H1 (cell line): ENCODE results near the gene ZDHHC8. TPM values are rescaled to one million over a fixed set of nuclear protein-coding genes. Genes with fewer than 3 reads are reported as not detected.

Source experiments
- CTCF ChIA-PET: fragments of 300-600 bp; sonication (Branson Sonifier 250); formaldehyde crosslinking; loops from one replicate; lab custom pipeline; 2021; ENCODE audit not compliant: partially characterized antibody; lab: Charles Lee
- POLR2A ChIA-PET: fragments of 300-600 bp; sonication (Branson Sonifier 250); formaldehyde crosslinking; loops from one replicate; lab custom pipeline; 2021; ENCODE audit warnings: inconsistent platforms; ENCODE audit not compliant: partially characterized antibody; lab: Charles Lee
- DNase-seq, 2 experiments: peaks; one replicate each; pipeline versions ENCODE4 v3.0.0 to v3.0.0-alpha.2; 2010 to 2022; ENCODE audit warnings: low spot score in 2 of 2, low read depth in 1 of 2, mixed read lengths in 1 of 2
- FAIRE-seq: peaks from 2 replicates; lab custom pipeline; 2011; peaks lifted over from hg19 to GRCh38; lab: Jason Lieb, UNC
- H2AFZ ChIP-seq: 2 replicates; pipeline ENCODE4 v1.8.1; 2012; ENCODE audit warnings: low read length, inconsistent platforms
- H2AK5ac ChIP-seq: 2 replicates; pipeline ENCODE4 v1.6.1; 2013; ENCODE audit warnings: low read depth, low read length
- H2BK120ac ChIP-seq: replicated peaks from 2 replicates; pipeline ENCODE3; 2013; ENCODE audit warnings: low read depth, low read length, inconsistent platforms
- H2BK12ac ChIP-seq: 2 replicates; pipeline ENCODE4 v1.6.1; 2013; ENCODE audit warnings: low read depth, low read length
- H2BK15ac ChIP-seq: 2 replicates; pipeline ENCODE4 v1.6.1; 2013; ENCODE audit warnings: low read length
- H2BK20ac ChIP-seq: 2 replicates; pipeline ENCODE4 v1.6.1; 2013; ENCODE audit warnings: low read length
- H2BK5ac ChIP-seq: 2 replicates; pipeline ENCODE4 v1.6.1; 2013; ENCODE audit warnings: low read depth, low read length
- H3K14ac ChIP-seq: 2 replicates; pipeline ENCODE4 v1.6.1; 2013; ENCODE audit warnings: inconsistent platforms; ENCODE audit not compliant: insufficient read length
- H3K18ac ChIP-seq: 2 replicates; pipeline ENCODE4 v1.6.1; 2013; ENCODE audit warnings: low read length; ENCODE audit errors: extremely low read depth
- H3K23ac ChIP-seq: 2 replicates; pipeline ENCODE4 v1.6.1; 2013; ENCODE audit warnings: inconsistent platforms; ENCODE audit not compliant: insufficient read length
- H3K23me2 ChIP-seq: 2 replicates; pipeline ENCODE4 v1.6.1; 2013; ENCODE audit warnings: low read depth, low read length
- H3K27ac ChIP-seq: 2 replicates; pipeline ENCODE4 v1.6.1; 2011; ENCODE audit warnings: low read depth, low read length, inconsistent platforms
- H3K27me3 ChIP-seq, 4 experiments: replicated peaks in 1 of 4; 1 replicate in 1 of 4; 2 replicates in 3 of 4; pipeline versions ENCODE4 v1.6.1 to v1.8.1; 2011 to 2013; ENCODE audit warnings: low read length in 3 of 4, mild to moderate bottlenecking in 3 of 4, inconsistent platforms in 2 of 4, mixed read lengths in 2 of 4, moderate library complexity in 1 of 4; ENCODE audit not compliant: control insufficient read depth in 3 of 4, insufficient read depth in 3 of 4; ENCODE audit errors: extremely low read depth in 1 of 4
- H3K36me3 ChIP-seq, 4 experiments: 2 replicates each; pipeline versions ENCODE4 v1.6.1 to v1.8.1; 2011 to 2013; ENCODE audit warnings: mild to moderate bottlenecking in 4 of 4, low read length in 3 of 4, moderate library complexity in 2 of 4, control low read depth in 1 of 4, inconsistent platforms in 1 of 4; ENCODE audit not compliant: insufficient read depth in 4 of 4, control insufficient read depth in 2 of 4
- H3K4ac ChIP-seq: replicated peaks from 2 replicates; pipeline ENCODE3; 2013; ENCODE audit warnings: low read length, low read depth, mixed read lengths, inconsistent platforms; ENCODE audit not compliant: insufficient read length
- H3K4me1 ChIP-seq, 4 experiments: replicated peaks in 1 of 4; 1 replicate in 1 of 4; 2 replicates in 3 of 4; pipeline versions ENCODE4 v1.6.1 to v1.8.1; 2011 to 2013; ENCODE audit warnings: low read length in 3 of 4, inconsistent platforms in 2 of 4, mixed read lengths in 1 of 4; ENCODE audit not compliant: insufficient read depth in 4 of 4, control insufficient read depth in 3 of 4
- H3K4me2 ChIP-seq, 2 experiments: 2 replicates each; pipeline versions ENCODE4 v1.6.1 to v1.8.1; 2011 to 2013; ENCODE audit warnings: low read depth in 2 of 2, low read length in 2 of 2, control low read depth in 1 of 2, inconsistent platforms in 1 of 2, mild to moderate bottlenecking in 1 of 2; ENCODE audit not compliant: insufficient read depth in 1 of 2
- H3K4me3 ChIP-seq, 4 experiments: fragments of 200-600, 300-600 bp in 1 of 4; sonication (generic), shearing (Covaris generic), sonication (Bioruptor Twin) in 1 of 4; 2 replicates each; pipeline versions ENCODE4 v1.5.1 to v1.8.1; 2011 to 2016; ENCODE audit warnings: low read length in 4 of 4, low read depth in 3 of 4, control low read depth in 2 of 4, inconsistent platforms in 2 of 4, mild to moderate bottlenecking in 2 of 4, mixed read lengths in 1 of 4, moderate library complexity in 1 of 4; ENCODE audit not compliant: insufficient read depth in 2 of 4; ENCODE audit errors: extremely low read depth in 1 of 4
- H3K56ac ChIP-seq: replicated peaks from 2 replicates; pipeline ENCODE3; 2013; ENCODE audit warnings: low read depth, mild to moderate bottlenecking, mixed read lengths, low read length, inconsistent platforms; ENCODE audit not compliant: insufficient read length
- H3K79me1 ChIP-seq: 2 replicates; pipeline ENCODE4 v1.6.1; 2013; ENCODE audit warnings: low read depth, low read length, control low read depth
- H3K79me2 ChIP-seq, 2 experiments: 2 replicates each; pipeline versions ENCODE4 v1.6.1 to v1.8.1; 2012 to 2013; ENCODE audit warnings: low read length in 2 of 2, mild to moderate bottlenecking in 2 of 2, inconsistent platforms in 1 of 2; ENCODE audit not compliant: insufficient read depth in 2 of 2, control insufficient read depth in 1 of 2
- H3K9ac ChIP-seq, 4 experiments: replicated peaks in 1 of 4; 1 replicate in 1 of 4; 2 replicates in 3 of 4; pipeline versions ENCODE4 v1.6.1 to v1.8.1; 2011 to 2013; ENCODE audit warnings: low read depth in 3 of 4, low read length in 3 of 4, control low read depth in 2 of 4, mild to moderate bottlenecking in 2 of 4, moderate library complexity in 2 of 4, inconsistent platforms in 1 of 4; ENCODE audit errors: extremely low read depth in 1 of 4
- H3K9me3 ChIP-seq, 2 experiments: 2 replicates each; pipeline versions ENCODE4 v1.6.1 to v1.8.1; 2012 to 2013; ENCODE audit warnings: mild to moderate bottlenecking in 2 of 2, moderate library complexity in 2 of 2, control low read depth in 1 of 2, inconsistent platforms in 1 of 2, low read depth in 1 of 2, low read length in 1 of 2, mixed read lengths in 1 of 2; ENCODE audit not compliant: insufficient read depth in 2 of 2
- H4K20me1 ChIP-seq, 2 experiments: replicated peaks in 1 of 2; 2 replicates each; pipeline versions ENCODE3 to v1.8.1; 2011 to 2013; ENCODE audit warnings: inconsistent platforms in 2 of 2, low read length in 2 of 2, mild to moderate bottlenecking in 1 of 2; ENCODE audit not compliant: insufficient read depth in 2 of 2, control insufficient read depth in 1 of 2
- H4K5ac ChIP-seq: 2 replicates; pipeline ENCODE4 v1.6.1; 2013; ENCODE audit warnings: low read length, low read depth, mixed read lengths, inconsistent platforms; ENCODE audit not compliant: insufficient read length
- H4K8ac ChIP-seq: 2 replicates; pipeline ENCODE4 v1.8.0; 2013; ENCODE audit warnings: mild to moderate bottlenecking, moderate library complexity, low read length, inconsistent platforms; ENCODE audit not compliant: insufficient read depth; ENCODE audit errors: extremely low read depth
- H4K91ac ChIP-seq: replicated peaks from 2 replicates; pipeline ENCODE3; 2013; ENCODE audit warnings: low read length, mixed read lengths, inconsistent platforms; ENCODE audit not compliant: insufficient read length
- BCL11A ChIP-seq, 2 experiments: IDR thresholded peaks; one replicate each; pipeline ENCODE4 v1.6.1; 2011; ENCODE audit warnings: low read depth in 2 of 2, low read length in 2 of 2, mild to moderate bottlenecking in 2 of 2
- EP300 ChIP-seq, 2 experiments: IDR thresholded peaks; 1 replicate in 1 of 2; 2 replicates in 1 of 2; pipeline ENCODE4 v1.6.1; 2011 to 2012; ENCODE audit warnings: low read depth in 2 of 2, low read length in 2 of 2, mild to moderate bottlenecking in 2 of 2, borderline replicate concordance in 1 of 2, inconsistent platforms in 1 of 2, moderate library complexity in 1 of 2
- NANOG ChIP-seq: IDR thresholded peaks from 2 replicates; pipeline ENCODE4 v1.6.1; 2011; ENCODE audit warnings: low read length, low read depth, mild to moderate bottlenecking, inconsistent platforms; ENCODE audit not compliant: insufficient read depth, poor library complexity, severe bottlenecking
- POU5F1 ChIP-seq: IDR thresholded peaks from 2 replicates; pipeline ENCODE4 v1.6.1; 2011; ENCODE audit warnings: low read depth, mild to moderate bottlenecking, low read length, moderate library complexity
- SP4 ChIP-seq: IDR thresholded peaks from 2 replicates; pipeline ENCODE4 v1.6.1; 2012; ENCODE audit warnings: low read length, inconsistent platforms
- WGBS, 2 experiments: shearing (Covaris generic) in 1 of 2; methylation state at CpG; one replicate each; pipeline versions ENCODE4 v1.1.6 to v1.1.7; 2013 to 2015; ENCODE audit warnings: low lambda C conversion rate in 2 of 2, mixed read lengths in 2 of 2, inconsistent platforms in 1 of 2, low coverage in 1 of 2, missing lambda C conversion rate in 1 of 2; ENCODE audit not compliant: insufficient replicate concordance in 2 of 2, insufficient coverage in 1 of 2, insufficient read length in 1 of 2; ENCODE audit errors: extremely low coverage in 1 of 2, missing lambda C conversion rate in 1 of 2; 5-methylcytosine and 5-hydroxymethylcytosine counted together
- polyA plus RNA-seq, 7 experiments: library from polyadenylated mRNA; depleted of rRNA in 3 of 7; stranded (reverse) in 5 of 7; unstranded in 2 of 7; fragments of >200 nt in 5 of 7; fragments of 200-250 nt in 2 of 7; gene quantifications; 1 replicate in 5 of 7; 2 replicates in 1 of 7; 4 replicates in 1 of 7; pipeline versions ENCODE4 v1.2.1 to v1.2.3, GENCODE V29; 2011 to 2013; ENCODE audit warnings: missing spikeins in 2 of 7, mixed read lengths in 2 of 7
- total RNA-seq: library from RNA; stranded (reverse); fragmentation: NEBNext Ultra II Directional; extraction: Animal tissue kit (Norgen Biotek cat#: 25700); gene quantifications from 2 replicates; pipeline ENCODE4 v1.2.1, GENCODE V29; 2021

ZDHHC8 gene
- total and polyA plus RNA-seq, 2 of the 8 experiments (the other 6 are each of a cell fraction or from before 2014, with no cell fraction given) = 18.6 to 65.6 TPM

- no peak overlapping the region for H2AFZ ChIP-seq
- no peak overlapping the region for H2BK12ac ChIP-seq
- H3K79me1 ChIP-seq = no peaks in the 10 kb centered on the region
- ChIA-PET POLR2A (interaction anchor here (1.4 kb wide), 1 partner anchor 9 kb away, joined by 5 read pairs; no protein-coding TSS in a partner anchor), CTCF (interaction anchor here (0.9 to 6.8 kb wide), 14 partner anchors 8 to 222 kb away, joined by 3 to 43 read pairs (median 6); no protein-coding TSS in a partner anchor)
- WGBS, 2 experiments = 85% methylated on average over 19 of the region's 19 CpGs; no CpG with 5 or more reads in 1 of the 2 experiments
- H2BK15ac ChIP-seq = no peak overlapping the region
- H4K20me1 ChIP-seq = no peaks in the 10 kb centered on the region
- no peak overlapping the region for H3K14ac ChIP-seq
- no peak overlapping the region for H2BK120ac ChIP-seq
- DNase-seq = no peak
- H3K36me3 ChIP-seq = no peaks in the 10 kb centered on the region
- no peak overlapping the region for H4K5ac ChIP-seq
- H3K27ac ChIP-seq = no peak overlapping the region
- H3K79me2 ChIP-seq = no peaks in the 10 kb centered on the region
- H3K4me2 ChIP-seq = no peak overlapping the region
- H3K4ac ChIP-seq = no peak overlapping the region
- no peak overlapping the region for H3K56ac ChIP-seq
- H3K4me3 ChIP-seq = no peak overlapping the region
- peaks cover 0 to 3% (median 0%) of the 10 kb centered on the region in 4 experiments; a peak in 1 of 7 replicates for H3K4me1 ChIP-seq
- H2BK5ac ChIP-seq = no peak overlapping the region
- H3K23ac ChIP-seq = no peak overlapping the region
- no peak overlapping the region for H3K18ac ChIP-seq
- no peak overlapping the region for H3K9ac ChIP-seq
- no peak overlapping the region for H2BK20ac ChIP-seq
- H4K8ac ChIP-seq = no peak overlapping the region; the same call in 1 of the 2 replicates
- H4K91ac ChIP-seq = no peak overlapping the region
- no peaks in the 10 kb centered on the region for H3K27me3 ChIP-seq
- H3K23me2 ChIP-seq = peaks cover 6% of the 10 kb centered on the region; the same call in 1 of the 2 replicates
- no peaks in the 10 kb centered on the region for H3K9me3 ChIP-seq
- no peak overlapping the region for H2AK5ac ChIP-seq
- FAIRE-seq = no peak
- TF ChIP-seq EP300 (IDR thresholded peaks at IDR 0.05; ENCODE audit: borderline replicate concordance in 1 of 2, low read depth in 2 of 2, low read length in 2 of 2) = no peak
- TF ChIP-seq BCL11A (IDR thresholded peaks at IDR 0.05; ENCODE audit: low read depth in 2 of 2, low read length in 2 of 2) = no peak
- no peak for TF ChIP-seq POU5F1
- TF ChIP-seq SP4 = no peak
- no peak for TF ChIP-seq NANOG
Measured at GRCh38 chr22:20196094-20196842, 64.7 kb downstream of the ZDHHC8 start.
